T-helper 2 cell treated with Interferon-gamma antibody and Interleukin-4, amounts not matched to agents 100 ng/mL and 5 ng/mL, for 36 hours (primary cell): ENCODE results near the gene ARMCX1. TPM values are rescaled to one million over a fixed set of nuclear protein-coding genes. Genes with fewer than 3 reads are reported as not detected.
"Not testable (repeated sequence)": the region's sequence is repeated elsewhere in the genome, so short reads cannot be mapped to it uniquely, and the experiment has no call there.

Experiments used
- intact Hi-C: fragments of 100-400 bp; cut with micrococcal nuclease; formaldehyde crosslinking; loops from one replicate; pipeline ENCODE4 v1.15.1; 2023
- total RNA-seq: library from RNA; stranded (reverse); gene quantifications from 2 replicates; pipeline ENCODE4 v1.2.3, GENCODE V29; 2022

The ARMCX1 gene
- 0.41 and 0.64 TPM in 2 replicates for total RNA-seq

- intact Hi-C loops: no loop called here
These were observed at the start of gene ARMCX1 for GRCh38 chrX:101550362-101550750. Gene ARMCX1, plus strand, starts transcription at chrX:101550547. Its CDS starts 2,384 bp downstream, at chrX:101552931.

DNA sequence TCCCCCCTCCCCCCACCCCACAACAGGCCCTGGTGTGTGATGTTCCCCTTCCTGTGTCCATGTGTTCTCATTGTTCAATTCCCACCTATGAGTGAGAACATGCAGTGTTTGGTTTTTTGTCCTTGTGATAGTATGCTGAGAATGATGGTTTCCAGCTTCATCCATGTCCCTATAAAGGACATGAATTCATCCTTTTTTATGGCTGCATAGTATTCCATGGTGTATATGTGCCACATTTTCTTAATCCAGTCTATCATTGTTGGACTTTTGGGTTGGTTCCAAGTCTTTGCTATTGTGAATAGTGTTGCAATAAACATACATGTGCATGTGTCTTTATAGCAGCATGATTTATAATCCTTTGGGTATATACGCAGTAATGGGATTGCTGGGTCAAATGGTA, 47.4 kb upstream of the ARMCX1 start:
- intact Hi-C loops: not testable (repeated sequence)

- intact Hi-C loops: no loop called here
These were observed 43.0 kb upstream of the ARMCX1 start for GRCh38 chrX:101507372-101507771.

DNA sequence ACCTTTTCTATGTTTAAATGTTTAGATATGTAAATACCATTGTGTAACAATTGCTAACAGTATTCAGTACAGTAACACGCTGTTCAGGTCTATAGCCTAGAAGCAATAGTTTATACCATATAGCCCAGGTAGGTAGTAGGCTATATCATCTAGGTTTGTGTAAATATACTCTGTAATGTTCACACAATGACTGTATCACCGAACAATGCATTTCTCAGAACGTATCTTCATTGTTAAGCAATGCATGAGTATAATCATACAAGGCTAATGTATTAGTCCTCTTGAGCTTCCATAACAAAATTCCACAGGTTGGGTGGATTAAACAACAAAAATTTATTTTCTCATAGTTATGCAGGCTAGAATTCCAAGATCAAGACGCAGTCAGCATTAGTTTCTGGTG, 42.4 kb upstream of the ARMCX1 start:
- intact Hi-C loops: no loop called here

DNA sequence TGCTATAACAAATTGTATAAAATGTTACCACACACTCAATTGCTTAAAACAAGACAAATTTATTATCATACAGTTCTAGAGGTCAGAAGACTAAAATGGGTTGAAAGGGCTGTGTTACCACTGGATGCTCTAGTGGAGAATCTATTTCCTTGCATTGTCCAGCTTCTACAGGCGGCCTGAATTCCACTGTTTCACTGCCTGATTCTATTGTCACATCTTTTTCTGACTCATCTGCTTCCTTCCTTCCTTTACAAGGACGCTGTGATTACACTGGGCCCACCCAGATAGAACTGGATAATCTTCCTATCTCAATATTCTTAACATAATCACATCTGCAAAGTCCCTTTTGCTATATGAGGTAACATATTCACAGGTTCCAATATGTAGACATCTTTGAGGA, 19.4 kb upstream of the ARMCX1 start:
- intact Hi-C loops: no loop called here

DNA sequence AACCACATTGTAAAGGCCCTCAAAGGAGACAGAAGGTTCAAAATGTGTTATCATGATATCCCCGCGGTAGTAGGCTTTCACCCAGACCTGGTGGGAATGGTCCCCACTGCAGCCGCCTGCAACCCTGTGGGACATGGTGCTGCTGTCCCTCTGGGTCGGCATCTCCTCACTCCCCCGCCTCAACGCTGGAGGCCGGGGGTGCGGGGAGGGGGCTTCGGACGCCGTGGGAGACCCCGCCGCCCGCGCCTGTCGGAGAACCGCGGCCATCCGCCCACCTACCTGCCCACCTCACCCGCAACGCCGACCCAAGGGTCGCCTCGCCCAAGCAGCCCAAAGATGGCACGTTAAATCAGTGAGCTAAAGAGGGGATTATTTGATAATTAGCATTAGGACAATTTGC, 11.2 kb upstream of the ARMCX1 start:
- intact Hi-C loops: no loop called here

- intact Hi-C loops: no loop called here
These were observed 518 bp downstream of the ARMCX1 start for GRCh38 chrX:101550751-101551379.

DNA sequence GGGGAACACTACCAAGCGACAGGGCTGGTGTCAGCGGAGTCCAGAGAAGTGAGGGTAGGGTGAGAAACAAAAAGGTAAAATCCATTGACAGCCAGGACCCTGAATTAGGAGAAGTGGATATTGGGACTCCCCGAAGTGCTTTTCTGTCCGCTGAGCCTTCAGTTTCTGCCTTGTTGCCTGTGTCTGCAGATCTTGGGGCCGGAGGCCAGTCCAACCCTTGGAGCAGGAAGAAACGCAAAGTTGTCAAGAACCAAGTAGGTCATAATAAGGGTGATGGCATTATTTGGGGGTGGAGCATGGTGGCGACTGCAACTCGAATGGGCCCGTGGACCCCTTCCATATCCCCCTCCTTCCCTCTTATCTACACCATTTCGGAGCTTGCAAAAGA, 1.0 kb downstream of the ARMCX1 start:
- intact Hi-C loops: no loop called here

GRCh38 chrX:101552714-101553113, 2.4 kb downstream of the ARMCX1 start:
- intact Hi-C loops: no loop called here

DNA sequence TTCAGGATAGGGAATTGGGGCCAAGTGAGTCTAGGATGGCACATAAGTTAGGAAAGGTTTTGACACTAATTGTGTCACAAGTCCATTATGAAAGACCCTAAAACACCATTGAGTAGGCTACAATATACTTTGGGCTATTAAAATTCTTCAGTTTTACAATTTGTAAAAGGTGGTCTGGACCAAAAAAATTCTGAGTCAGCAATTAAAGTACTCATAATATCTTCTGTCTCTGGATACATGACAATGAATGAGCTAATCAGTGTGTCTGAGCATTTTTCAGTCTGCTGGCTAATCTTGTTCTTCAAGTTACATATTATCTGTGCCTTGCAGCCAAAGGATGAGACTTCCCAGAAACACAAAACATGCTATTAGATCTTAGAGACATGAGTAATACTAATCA, 14.3 kb downstream of the ARMCX1 start:
- intact Hi-C loops: no loop called here

- intact Hi-C loops: loop anchor here (5.0 kb wide), 2 partner anchors 161 to 201 kb away; no protein-coding TSS in a partner anchor
These were observed 45.5 kb downstream of the ARMCX1 start for GRCh38 chrX:101595739-101596419.

DNA sequence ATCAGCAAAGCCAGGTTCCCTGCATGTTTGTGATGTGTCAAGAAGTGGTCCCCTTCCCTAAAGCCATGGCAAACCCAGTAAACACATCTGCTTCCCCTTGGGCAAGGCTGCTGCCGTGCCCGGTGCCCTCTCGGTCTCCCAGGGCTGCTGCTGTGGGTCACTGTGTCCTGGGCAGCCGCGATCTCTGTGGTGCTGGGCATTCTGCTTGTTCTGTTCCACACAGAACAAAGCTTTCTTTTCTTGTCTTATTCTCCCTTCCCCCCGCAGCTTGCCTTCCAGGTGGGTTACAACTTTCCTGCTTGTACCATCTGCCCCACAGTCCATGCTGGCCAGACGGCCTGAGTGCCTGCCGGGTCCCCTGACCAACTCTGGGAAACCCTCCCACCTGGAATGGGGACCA, 49.2 kb downstream of the ARMCX1 start:
- intact Hi-C loops: loop anchor here (5.0 kb wide), 2 partner anchors 158 to 198 kb away; no protein-coding TSS in a partner anchor

DNA sequence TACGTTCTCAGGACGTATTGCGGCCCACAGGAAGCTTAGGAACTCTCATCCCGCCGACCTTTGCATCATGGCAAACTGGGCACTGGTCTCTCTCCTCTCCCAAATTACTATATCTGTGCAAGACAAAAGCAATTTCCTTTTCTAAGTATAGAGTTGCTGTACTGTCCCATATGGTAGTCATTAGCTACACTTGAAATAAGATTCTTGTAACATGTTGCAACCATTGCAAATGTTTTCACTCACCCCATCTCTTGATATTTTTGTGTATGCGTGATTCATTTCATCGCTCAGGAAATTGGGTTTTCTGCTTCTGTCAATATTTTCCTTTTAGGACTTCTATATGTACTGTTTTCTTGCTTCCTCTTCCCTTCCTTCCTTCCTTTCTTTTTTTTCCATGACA, 51.7 kb downstream of the ARMCX1 start:
- intact Hi-C loops: no loop called here

Other genes with a start within 250 kb of the ARMCX1 start
- gene TIMM8A, start 201.8 kb upstream of the ARMCX1 start, total RNA-seq: 15.9 and 17.2 TPM in 2 replicates
- not detected in 2 replicates for gene BTK, start 164.4 kb upstream of the ARMCX1 start, total RNA-seq
- 256 and 262 TPM in 2 replicates for gene RPL36A, start 159.5 kb upstream of the ARMCX1 start, total RNA-seq
- gene GLA, start 142.6 kb upstream of the ARMCX1 start, total RNA-seq: 30.8 and 36.0 TPM in 2 replicates
- gene HNRNPH2, start 142.3 kb upstream of the ARMCX1 start, total RNA-seq: 41.5 and 42.2 TPM in 2 replicates
- 2.6 and 2.8 TPM in 2 replicates for gene ARMCX4, start 65.1 kb upstream of the ARMCX1 start, total RNA-seq
- gene ARMCX6, start 67.5 kb downstream of the ARMCX1 start, total RNA-seq: 43.4 and 43.7 TPM in 2 replicates
- gene ARMCX3, start 72.6 kb downstream of the ARMCX1 start, total RNA-seq: 30.4 and 32.0 TPM in 2 replicates
- 1.9 and 3.1 TPM in 2 replicates for gene ARMCX2, start 109.3 kb downstream of the ARMCX1 start, total RNA-seq